Large intestine (tissue), 3 donors: ENCODE results near the gene METTL24. TPM values are rescaled to one million over a fixed set of nuclear protein-coding genes. Genes with fewer than 3 reads are reported as not detected.
"Not testable (repeated sequence)": the region's sequence is repeated elsewhere in the genome, so short reads cannot be mapped to it uniquely, and the experiment has no call there.

Source experiments
- DNase-seq, 2 donors: peaks; one replicate each; pipeline versions ENCODE4 v3.0.0 to v3.0.0-alpha.2; 2013
- H3K27ac ChIP-seq: one replicate; pipeline ENCODE4 v1.5.1; 2013; ENCODE audit warnings: low read length
- H3K27me3 ChIP-seq: 2 replicates; pipeline ENCODE4 v1.6.1; 2013; ENCODE audit warnings: low read length; ENCODE audit not compliant: control insufficient read depth, insufficient read depth
- H3K36me3 ChIP-seq: 2 replicates; pipeline ENCODE4 v1.6.1; 2013; ENCODE audit warnings: low read length; ENCODE audit not compliant: control insufficient read depth, insufficient read depth
- H3K4me1 ChIP-seq: one replicate; pipeline ENCODE4 v1.6.1; 2013; ENCODE audit warnings: low read length; ENCODE audit not compliant: control insufficient read depth, insufficient read depth
- H3K4me3 ChIP-seq: one replicate; pipeline ENCODE4 v1.5.1; 2013; ENCODE audit warnings: low read length
- H3K9me3 ChIP-seq: one replicate; pipeline ENCODE4 v1.6.1; 2013; ENCODE audit warnings: mild to moderate bottlenecking, low read depth, low read length, moderate library complexity; ENCODE audit not compliant: control insufficient read depth
- WGBS: methylation state at CpG from one replicate; pipeline ENCODE4 v1.1.5; 2013; ENCODE audit warnings: low lambda C conversion rate; ENCODE audit not compliant: insufficient coverage; 5-methylcytosine and 5-hydroxymethylcytosine counted together
- polyA plus RNA-seq: library from polyadenylated mRNA; unstranded; fragments of 120-200 nt; gene quantifications from one replicate; pipeline ENCODE4 v1.2.1, GENCODE V29; 2013

The METTL24 gene
- polyA plus RNA-seq, 1 donor, result 3.4 TPM

- no peaks in the 10 kb centered on the region for H3K4me1 ChIP-seq
- no peak for DNase-seq
- WGBS, result no CpG with 5 or more reads among the region's 3 CpGs
- no peaks in the 10 kb centered on the region for H3K36me3 ChIP-seq
- H3K4me3 ChIP-seq, result no peak overlapping the region
- no peaks in the 10 kb centered on the region for H3K9me3 ChIP-seq
- no peak overlapping the region for H3K27ac ChIP-seq
- peaks cover 32% of the 10 kb centered on the region for H3K27me3 ChIP-seq
Measured at GRCh38 chr6:110317646-110318045, 40.5 kb downstream of the METTL24 start.

GRCh38 chr6:110317189-110317588, 41.0 kb downstream of the METTL24 start:
- Histone ChIP-seq H3K36me3 (no peaks in the 10 kb centered on the region), H3K27ac (no peak overlapping the region), H3K9me3 (no peaks in the 10 kb centered on the region), H3K4me3 (no peak overlapping the region), H3K27me3 (peaks cover 33% of the 10 kb centered on the region), H3K4me1 (no peaks in the 10 kb centered on the region)
- DNase-seq, result no peak
- no CpG with 5 or more reads among the region's 1 CpG for WGBS

- peaks cover 34% of the 10 kb centered on the region for H3K27me3 ChIP-seq
- WGBS, result 0% methylated on average over 1 of the region's 3 CpGs
- no peaks in the 10 kb centered on the region for H3K9me3 ChIP-seq
- no peak overlapping the region for H3K27ac ChIP-seq
- no peaks in the 10 kb centered on the region for H3K36me3 ChIP-seq
- H3K4me3 ChIP-seq, result no peak overlapping the region
- DNase-seq, result peak; percentile 66 to 71
- H3K4me1 ChIP-seq, result no peaks in the 10 kb centered on the region
Measured at GRCh38 chr6:110315869-110316398, 42.2 kb downstream of the METTL24 start.

GRCh38 chr6:110315207-110315868, 42.8 kb downstream of the METTL24 start:
- H3K4me3 ChIP-seq, result no peak overlapping the region
- H3K9me3 ChIP-seq, result no peaks in the 10 kb centered on the region
- peaks cover 37% of the 10 kb centered on the region for H3K27me3 ChIP-seq
- H3K27ac ChIP-seq, result no peak overlapping the region
- H3K4me1 ChIP-seq, result no peaks in the 10 kb centered on the region
- no CpG with 5 or more reads among the region's 6 CpGs for WGBS
- DNase-seq, result no peak
- H3K36me3 ChIP-seq, result no peaks in the 10 kb centered on the region

GRCh38 chr6:110310861-110311446, 47.2 kb downstream of the METTL24 start:
- no peaks in the 10 kb centered on the region for H3K9me3 ChIP-seq
- DNase-seq, result no peak
- peaks cover 22% of the 10 kb centered on the region for H3K27me3 ChIP-seq
- H3K27ac ChIP-seq, result no peak overlapping the region
- no peaks in the 10 kb centered on the region for H3K4me1 ChIP-seq
- no peak overlapping the region for H3K4me3 ChIP-seq
- H3K36me3 ChIP-seq, result no peaks in the 10 kb centered on the region
- WGBS, result no CpG with 5 or more reads among the region's 3 CpGs

- not testable (repeated sequence) for H3K27ac ChIP-seq, H3K4me3 ChIP-seq, H3K9me3 ChIP-seq, H3K36me3 ChIP-seq, H3K4me1 ChIP-seq, DNase-seq
- WGBS, result 100% methylated on average over 1 of the region's 4 CpGs
- peaks cover 17% of the 10 kb centered on the region for H3K27me3 ChIP-seq
Measured at GRCh38 chr6:110309432-110309831, 48.7 kb downstream of the METTL24 start.

- Histone ChIP-seq H3K4me1 (no peaks in the 10 kb centered on the region), H3K27me3 (peaks cover 12% of the 10 kb centered on the region), H3K27ac (no peak overlapping the region), H3K4me3 (no peak overlapping the region), H3K9me3 (no peaks in the 10 kb centered on the region), H3K36me3 (no peaks in the 10 kb centered on the region)
- DNase-seq, result no peak
- 100% methylated on average over 1 of the region's 2 CpGs for whole genome bisulfite sequencing
Measured at GRCh38 chr6:110307368-110307767, 50.8 kb downstream of the METTL24 start.

- not testable (repeated sequence) for H3K4me1 ChIP-seq, H3K9me3 ChIP-seq, H3K27ac ChIP-seq, H3K4me3 ChIP-seq, H3K36me3 ChIP-seq, DNase-seq, H3K27me3 ChIP-seq
- no CpG with 5 or more reads among the region's 2 CpGs for WGBS
Measured at GRCh38 chr6:110305832-110306231, 52.3 kb downstream of the METTL24 start.

GRCh38 chr6:110303692-110304091, 54.5 kb downstream of the METTL24 start:
- no CpG with 5 or more reads among the region's 6 CpGs for WGBS
- not testable (repeated sequence) for H3K27me3 ChIP-seq, H3K4me3 ChIP-seq, DNase-seq, H3K9me3 ChIP-seq, H3K27ac ChIP-seq, H3K36me3 ChIP-seq, H3K4me1 ChIP-seq

GRCh38 chr6:110298916-110299315, 59.2 kb downstream of the METTL24 start:
- DNase-seq, result no peak
- Histone ChIP-seq H3K4me3 (no peak overlapping the region), H3K36me3 (no peaks in the 10 kb centered on the region), H3K27me3 (peaks cover 4% of the 10 kb centered on the region), H3K9me3 (no peaks in the 10 kb centered on the region), H3K27ac (no peak overlapping the region), H3K4me1 (no peaks in the 10 kb centered on the region)
- WGBS, result no CpG with 5 or more reads among the region's 5 CpGs

GRCh38 chr6:110298411-110298810, 59.7 kb downstream of the METTL24 start:
- H3K36me3 ChIP-seq, result no peaks in the 10 kb centered on the region
- no peak overlapping the region for H3K27ac ChIP-seq
- no peaks in the 10 kb centered on the region for H3K4me1 ChIP-seq
- peaks cover under 1% of the 10 kb centered on the region for H3K27me3 ChIP-seq
- no peaks in the 10 kb centered on the region for H3K9me3 ChIP-seq
- H3K4me3 ChIP-seq, result no peak overlapping the region
- WGBS, result no CpG with 5 or more reads among the region's 2 CpGs
- no peak for DNase-seq
